Right cardiac atrium (tissue), 5 donors: Measurements from ENCODE around the gene KCNK7. TPM values are rescaled to one million over a fixed set of nuclear protein-coding genes. Genes with fewer than 3 reads are reported as not detected.

Experiments
- ATAC-seq, 2 donors: fragments of 200-7000 bp; cut with Tn5 transposase; one replicate each; pipeline versions ENCODE4 v1.8.0 to v1.9.1; 2020; ENCODE audit warnings: moderate library complexity in 2 of 2, mild to moderate bottlenecking in 1 of 2
- DNase-seq, 3 donors: peaks; one replicate each; pipeline ENCODE4 v3.0.0-alpha.2; 2020
- H3K27ac ChIP-seq: one replicate; pipeline ENCODE4 v1.5.1; 2013; ENCODE audit warnings: mild to moderate bottlenecking, low read length, control low read depth, moderate library complexity
- H3K27me3 ChIP-seq: one replicate; pipeline ENCODE4 v1.6.1; 2013; ENCODE audit not compliant: control insufficient read depth, insufficient read depth
- H3K4me1 ChIP-seq: one replicate; pipeline ENCODE4 v1.6.1; 2013; ENCODE audit warnings: low read length; ENCODE audit not compliant: control insufficient read depth, insufficient read depth
- H3K4me3 ChIP-seq: one replicate; pipeline ENCODE4 v1.5.1; 2013; ENCODE audit warnings: low read length, control low read depth
- H3K9me3 ChIP-seq: one replicate; pipeline ENCODE4 v1.6.1; 2013; ENCODE audit warnings: low read length; ENCODE audit not compliant: control insufficient read depth
- WGBS: extraction: QIAGEN DNeasy Blood & Tissue Kit; methylation state at CpG from one replicate; pipeline ENCODE4 v1.1.7; 2013; 5-methylcytosine and 5-hydroxymethylcytosine counted together
- intact Hi-C, 4 donors: fragments of 100-400 bp; cut with DNase I; formaldehyde crosslinking; loops; one replicate each; pipeline versions ENCODE4 v1.11.0 to v1.14.0; 2022 to 2023
- polyA plus RNA-seq: library from polyadenylated mRNA; stranded (reverse); fragments of 200-250 nt; gene quantifications from one replicate; pipeline ENCODE4 v1.2.3, GENCODE V29; 2013
- total RNA-seq, 4 donors: library from RNA; stranded (reverse); fragmentation: NEBNext Ultra II Directional; extraction: Animal tissue kit (Norgen Biotek cat#: 25700); gene quantifications; one replicate each; pipeline ENCODE4 v1.2.1, GENCODE V29; 2021
- donor health status: healthy with polysubstance abuse.
- donor health status: DM: no; HTN: yes; CAD: no.
- donor health status: DM: no; HTN: no; CAD: no.
- donor health status: DM: no; HTN: yes; CAD: no; lungs with severe emphysema.
- donor health status: DM: yes; HTN: yes; CAD: no.

Gene KCNK7
- total and polyA plus RNA-seq, 5 donors: 0.18 to 0.88 (median 0.31) TPM

GRCh38 chr11:65559535-65559934, 36.1 kb downstream of the KCNK7 start:
- ATAC-seq (no peak), DNase-seq (peak in 1 of 3 donors; percentile 48)
- no peaks in the 10 kb centered on the region for H3K27me3 ChIP-seq
- H3K4me1 ChIP-seq: peaks cover 12% of the 10 kb centered on the region
- no peak overlapping the region for H3K4me3 ChIP-seq
- WGBS: 54% methylated on average over 5 of the region's 5 CpGs
- H3K9me3 ChIP-seq: no peaks in the 10 kb centered on the region
- intact Hi-C loops: no loop called here
- H3K27ac ChIP-seq: peak overlapping the region; percentile 99

GRCh38 chr11:65558930-65559509, 36.6 kb downstream of the KCNK7 start:
- DNase-seq (peak; percentile 82 to 94 (median 94)), ATAC-seq (peak; percentile 51 to 68)
- Histone ChIP-seq H3K9me3 (no peaks in the 10 kb centered on the region), H3K4me1 (peaks cover 12% of the 10 kb centered on the region), H3K4me3 (peak overlapping the region; percentile 90), H3K27ac (peak overlapping the region; percentile 99), H3K27me3 (no peaks in the 10 kb centered on the region)
- intact Hi-C loops: no loop called here
- WGBS: 26% methylated on average over 19 of the region's 19 CpGs

GRCh38 chr11:65558002-65558929, 37.3 kb downstream of the KCNK7 start, which contains the start of gene LTBP3:
Gene LTBP3, minus strand, starts transcription at chr11:65558359. Its CDS starts 400 bp downstream, at chr11:65557959.
- Histone ChIP-seq H3K27me3 (no peaks in the 10 kb centered on the region), H3K4me1 (peaks cover 12% of the 10 kb centered on the region), H3K4me3 (peak within 1 kb of the TSS; percentile 90), H3K9me3 (no peaks in the 10 kb centered on the region), H3K27ac (peak within 1 kb of the TSS; percentile 99)
- DNase-seq (peak; percentile 88 to 95 (median 95)), ATAC-seq (peak; percentile 82 to 90)
- under 1% methylated on average over 79 of the region's 79 CpGs for WGBS
- intact Hi-C loops: no loop called here

- 1% methylated on average over 47 of the region's 47 CpGs for WGBS
- Histone ChIP-seq H3K4me3 (peak overlapping the region; percentile 90), H3K4me1 (peaks cover 12% of the 10 kb centered on the region), H3K9me3 (no peaks in the 10 kb centered on the region), H3K27me3 (no peaks in the 10 kb centered on the region), H3K27ac (peak overlapping the region; percentile 67)
- DNase-seq (peak in 2 of 3 donors; percentile 75 to 82), ATAC-seq (no peak)
- intact Hi-C loops: no loop called here
These were observed 38.2 kb downstream of the KCNK7 start for GRCh38 chr11:65557280-65558001.

- Histone ChIP-seq H3K4me1 (peaks cover 12% of the 10 kb centered on the region), H3K27ac (peak overlapping the region; percentile 67), H3K9me3 (no peaks in the 10 kb centered on the region), H3K4me3 (peak overlapping the region; percentile 90), H3K27me3 (no peaks in the 10 kb centered on the region)
- peak in 1 of 3 donors; percentile 37 for DNase-seq
- intact Hi-C loops: no loop called here
- no peak for ATAC-seq
- WGBS: 72% methylated on average over 12 of the region's 12 CpGs
These were observed 38.9 kb downstream of the KCNK7 start for GRCh38 chr11:65556470-65557279.

GRCh38 chr11:65555693-65556231, 39.8 kb downstream of the KCNK7 start:
- DNase-seq (peak; percentile 81 to 85 (median 83)), ATAC-seq (peak; percentile 4 to 74)
- Histone ChIP-seq H3K4me3 (no peak overlapping the region), H3K4me1 (peaks cover 9% of the 10 kb centered on the region), H3K9me3 (no peaks in the 10 kb centered on the region), H3K27ac (peak overlapping the region; percentile 11), H3K27me3 (no peaks in the 10 kb centered on the region)
- 21% methylated on average over 6 of the region's 6 CpGs for WGBS
- intact Hi-C loops: no loop called here

- Histone ChIP-seq H3K27me3 (no peaks in the 10 kb centered on the region), H3K9me3 (no peaks in the 10 kb centered on the region), H3K4me3 (no peak overlapping the region), H3K4me1 (peaks cover 4% of the 10 kb centered on the region), H3K27ac (no peak overlapping the region)
- no peak for ATAC-seq
- intact Hi-C loops: no loop called here
- WGBS: 72% methylated on average over 4 of the region's 4 CpGs
- DNase-seq: peak in 1 of 3 donors; percentile 32
These were observed 40.7 kb downstream of the KCNK7 start for GRCh38 chr11:65554842-65555430.

GRCh38 chr11:65554057-65554818, 41.4 kb downstream of the KCNK7 start:
- no peak overlapping the region for H3K4me3 ChIP-seq
- ATAC-seq (no peak), DNase-seq (peak in 1 of 3 donors; percentile 58)
- H3K9me3 ChIP-seq: no peaks in the 10 kb centered on the region
- peaks cover 3% of the 10 kb centered on the region for H3K4me1 ChIP-seq
- no peak overlapping the region for H3K27ac ChIP-seq
- intact Hi-C loops: no loop called here
- H3K27me3 ChIP-seq: no peaks in the 10 kb centered on the region
- 85% methylated on average over 27 of the region's 27 CpGs for WGBS

- H3K9me3 ChIP-seq: no peaks in the 10 kb centered on the region
- no peaks in the 10 kb centered on the region for H3K4me1 ChIP-seq
- intact Hi-C loops: no loop called here
- WGBS: 64% methylated on average over 37 of the region's 37 CpGs
- ATAC-seq (no peak), DNase-seq (peak in 2 of 3 donors; percentile 58 to 62)
- no peaks in the 10 kb centered on the region for H3K27me3 ChIP-seq
- H3K27ac ChIP-seq: no peak overlapping the region
- no peak overlapping the region for H3K4me3 ChIP-seq
These were observed 42.1 kb downstream of the KCNK7 start for GRCh38 chr11:65553301-65554001.
